ENCODE data around the gene LGR6.

The LGR6 gene

GRCh38 chr1:202264726-202265125, 71.1 kb downstream of the LGR6 start:
- DNase-seq (ENCODE audit: low read depth in 2 of 2): no peak

DNA sequence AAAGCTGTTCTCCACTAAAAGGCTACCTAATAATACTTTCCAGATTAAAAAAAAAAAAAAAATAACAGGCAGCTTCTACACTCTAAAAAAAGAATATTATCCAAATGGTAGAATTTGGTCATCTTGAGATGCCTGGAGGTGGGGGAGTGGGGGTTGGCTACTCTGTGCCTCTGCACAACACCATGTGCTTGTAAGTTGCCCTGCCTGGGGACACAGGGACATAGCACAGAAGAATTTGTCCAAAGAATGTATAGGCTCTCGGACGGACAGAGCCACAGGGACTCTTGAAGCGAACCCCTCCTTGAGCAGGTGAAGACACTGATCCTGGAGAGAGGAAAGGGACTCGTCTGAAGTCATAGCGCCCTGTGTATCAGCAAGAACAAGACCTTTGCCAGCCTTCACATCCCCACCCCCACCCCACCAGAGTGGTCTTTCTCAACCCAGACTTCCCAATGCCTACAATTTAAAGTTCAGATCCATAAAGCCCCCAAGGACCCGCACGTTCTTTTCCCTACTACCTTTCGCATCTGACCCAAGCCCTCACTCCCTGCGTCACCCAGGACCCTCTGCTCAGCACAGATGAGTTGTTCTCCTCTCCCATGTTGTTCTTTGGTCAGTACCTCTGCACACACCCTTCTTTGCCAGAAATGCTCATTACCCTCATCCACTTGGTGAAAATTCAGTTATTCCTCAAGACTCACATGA, 72.6 kb downstream of the LGR6 start:
- DNase-seq (ENCODE audit: low read depth in 2 of 2): no peak

DNA sequence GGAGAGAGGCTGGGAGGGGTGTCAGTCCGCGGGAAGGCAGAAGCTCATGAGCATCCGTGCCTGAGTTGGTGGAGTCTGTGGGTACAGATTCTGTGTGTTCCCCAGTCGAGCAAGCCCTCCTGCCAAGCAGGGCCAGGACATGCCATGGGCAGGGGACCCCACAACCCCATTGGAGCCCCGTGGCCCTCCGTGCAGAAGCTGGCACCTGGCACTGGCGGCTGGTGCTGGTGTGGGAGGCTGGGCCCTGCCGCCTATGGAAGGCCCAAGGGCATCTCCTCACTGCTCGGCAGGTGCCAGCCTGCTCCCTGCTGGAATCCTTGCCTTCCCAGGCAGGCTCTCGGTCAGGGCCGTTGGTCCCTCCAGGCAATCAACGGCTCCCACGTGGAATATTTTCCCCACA, 74.4 kb downstream of the LGR6 start:
- no peak for DNase-seq (ENCODE audit: low read depth in 2 of 2)

GRCh38 chr1:202268817-202269216, 75.2 kb downstream of the LGR6 start:
- DNase-seq (ENCODE audit: low read depth in 2 of 2): no peak

DNA sequence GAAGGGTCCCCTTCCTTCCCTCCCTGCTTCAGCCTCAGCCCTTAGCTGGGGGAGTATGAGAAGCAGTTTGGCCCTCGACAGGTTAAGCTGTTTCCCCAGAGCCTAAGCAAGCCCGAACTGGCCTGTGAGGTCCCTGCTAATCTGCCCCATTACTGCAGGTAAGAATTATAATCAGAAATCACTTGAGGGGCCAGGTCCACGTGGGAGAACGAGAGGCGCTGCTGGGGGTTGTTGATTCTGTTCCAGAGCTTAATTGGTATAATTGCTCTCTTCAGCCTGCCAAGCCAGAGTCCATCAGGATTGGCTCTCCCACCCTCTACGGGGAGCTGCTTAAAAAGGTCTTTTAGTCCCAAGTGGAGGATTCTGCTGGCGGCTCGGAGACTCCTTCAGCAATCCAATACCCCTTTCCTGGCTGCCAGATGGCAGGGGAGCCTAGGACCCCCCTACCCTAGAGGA, 77.3 kb downstream of the LGR6 start:
- no peak for DNase-seq (ENCODE audit: low read depth in 2 of 2)

DNA sequence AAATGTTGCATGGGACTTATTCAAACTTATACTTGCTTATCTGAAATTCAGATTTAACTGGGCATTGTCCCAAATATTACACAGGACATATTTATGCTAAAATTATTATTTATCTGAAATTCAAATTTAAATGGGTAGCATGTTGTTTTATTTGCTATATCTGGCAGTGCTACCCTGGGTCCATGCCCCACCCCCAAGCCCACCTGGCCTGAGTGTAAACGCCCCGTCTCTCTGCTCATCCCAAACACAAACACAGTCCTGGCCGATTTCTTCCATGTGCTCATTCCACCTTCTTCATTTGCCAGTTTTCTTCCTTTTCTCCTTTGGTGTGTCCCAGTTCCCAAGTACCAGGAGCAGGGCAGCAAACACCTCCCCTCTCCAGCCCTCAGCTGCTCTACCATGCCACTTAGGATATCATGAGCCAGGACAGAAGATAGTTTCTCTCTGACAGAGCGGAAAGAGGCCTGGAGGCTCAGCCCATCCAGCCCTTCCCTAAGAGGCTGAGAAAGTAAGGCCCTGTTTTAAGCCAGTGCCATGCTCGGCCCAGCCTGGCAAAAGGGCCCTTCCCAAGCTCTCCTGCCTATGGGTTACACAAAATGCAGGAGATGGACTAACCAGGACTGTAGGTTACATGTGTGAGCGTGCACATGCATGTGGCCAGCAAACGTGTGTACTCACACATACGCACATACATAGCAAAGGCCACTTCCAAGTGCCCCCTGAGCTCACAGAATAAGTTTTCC, 78.7 kb downstream of the LGR6 start:
- DNase-seq (ENCODE audit: low read depth in 2 of 2): no peak

DNA sequence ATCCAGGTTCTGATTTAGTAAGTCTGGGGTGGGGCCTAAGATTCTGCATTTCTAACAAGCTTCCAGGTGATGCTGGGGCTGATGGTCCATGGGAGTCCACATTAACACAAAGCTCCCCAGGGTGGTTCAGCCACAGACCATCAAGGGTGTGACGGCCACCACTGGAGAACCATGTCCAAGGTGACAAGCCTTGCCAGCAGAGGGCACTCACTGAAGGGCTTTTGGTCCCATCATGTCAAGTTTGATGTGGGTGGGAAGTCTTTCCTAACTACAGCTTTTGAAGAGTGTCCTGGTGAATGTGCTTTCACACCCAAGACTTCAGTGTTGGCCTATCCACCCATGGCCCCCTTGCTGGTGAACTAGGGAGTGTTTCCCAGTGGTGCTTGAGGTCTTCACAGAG, 81.0 kb downstream of the LGR6 start:
- peak; percentile 12 to 23 for DNase-seq (ENCODE audit: low read depth in 2 of 2)

DNA sequence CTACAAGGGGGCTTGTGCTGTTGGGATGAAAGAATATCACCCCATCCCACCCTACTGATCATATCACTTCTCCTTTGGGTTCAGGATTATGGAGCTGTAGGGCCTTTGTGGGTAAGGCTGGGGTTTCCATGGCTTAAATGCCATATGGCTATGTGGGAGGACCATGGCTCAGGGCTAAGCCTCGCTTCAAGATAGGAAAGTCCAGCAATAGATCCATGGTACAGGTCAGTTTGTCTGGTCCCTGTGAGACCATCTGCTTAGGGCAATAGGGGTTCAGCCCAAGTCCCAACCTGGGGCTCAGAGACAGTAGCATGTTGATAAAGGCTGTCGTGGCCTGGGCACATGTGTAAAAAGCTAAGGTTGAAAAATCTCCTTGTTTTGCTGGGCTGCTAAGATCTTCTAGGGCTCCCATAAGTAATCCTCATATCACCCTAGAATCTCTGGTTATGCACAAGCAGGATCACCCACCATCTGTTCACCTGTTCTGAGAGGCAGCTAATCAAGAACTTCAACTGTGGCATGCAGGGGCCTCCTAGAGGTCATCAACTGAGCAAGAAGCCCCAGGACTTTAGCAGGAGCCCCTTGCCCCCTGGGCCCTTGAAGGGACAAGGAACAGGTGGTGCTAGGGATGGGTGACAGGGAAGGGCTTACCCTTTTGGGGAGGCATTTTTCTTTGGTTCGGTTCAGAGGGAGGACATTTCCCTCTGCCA, 81.6 kb downstream of the LGR6 start:
- no peak for DNase-seq (ENCODE audit: low read depth in 2 of 2)

DNA sequence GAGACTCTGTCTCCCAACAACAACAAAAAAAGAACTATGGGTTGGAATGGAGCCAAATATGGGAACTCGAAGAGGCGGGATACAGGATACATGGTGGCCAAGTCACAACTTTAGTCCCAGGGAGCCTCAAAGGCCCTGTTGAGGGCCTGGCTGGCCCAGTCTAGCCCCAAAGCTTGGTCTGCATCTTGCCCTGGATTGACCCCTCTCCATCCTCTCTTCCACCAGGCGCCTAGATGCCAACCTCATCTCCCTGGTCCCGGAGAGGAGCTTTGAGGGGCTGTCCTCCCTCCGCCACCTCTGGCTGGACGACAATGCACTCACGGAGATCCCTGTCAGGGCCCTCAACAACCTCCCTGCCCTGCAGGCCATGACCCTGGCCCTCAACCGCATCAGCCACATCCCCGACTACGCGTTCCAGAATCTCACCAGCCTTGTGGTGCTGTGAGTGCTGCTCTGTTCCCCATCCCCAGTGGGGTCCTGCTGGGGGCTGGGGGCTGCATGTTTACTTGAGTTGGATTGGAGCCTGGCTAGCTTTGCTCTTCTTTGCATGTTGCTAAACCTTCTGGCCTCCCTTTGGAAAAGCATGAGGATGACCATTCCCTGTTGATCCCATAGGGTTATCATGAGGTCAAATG, 82.6 kb downstream of the LGR6 start:
- DNase-seq (ENCODE audit: low read depth in 2 of 2): no peak

DNA sequence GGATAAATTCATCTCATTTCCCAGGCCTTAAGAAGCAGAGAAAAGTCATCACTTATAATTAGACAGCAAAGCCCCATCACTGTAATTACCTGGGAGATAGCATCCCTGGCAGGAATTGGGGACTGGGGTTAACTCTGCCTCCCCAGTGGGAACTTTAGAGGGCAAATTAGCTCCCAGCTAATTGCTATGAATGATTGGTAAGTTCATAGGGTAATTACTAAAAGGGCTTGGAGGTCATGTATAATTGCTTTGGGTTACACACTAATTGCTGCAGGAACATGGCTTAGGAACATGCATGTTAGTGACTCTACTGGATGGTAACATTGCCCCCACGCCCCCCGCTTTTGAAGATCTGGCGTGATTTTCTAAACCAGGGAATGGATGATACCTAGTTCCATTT, 83.3 kb downstream of the LGR6 start:
- no peak for DNase-seq (ENCODE audit: low read depth in 2 of 2)

DNA sequence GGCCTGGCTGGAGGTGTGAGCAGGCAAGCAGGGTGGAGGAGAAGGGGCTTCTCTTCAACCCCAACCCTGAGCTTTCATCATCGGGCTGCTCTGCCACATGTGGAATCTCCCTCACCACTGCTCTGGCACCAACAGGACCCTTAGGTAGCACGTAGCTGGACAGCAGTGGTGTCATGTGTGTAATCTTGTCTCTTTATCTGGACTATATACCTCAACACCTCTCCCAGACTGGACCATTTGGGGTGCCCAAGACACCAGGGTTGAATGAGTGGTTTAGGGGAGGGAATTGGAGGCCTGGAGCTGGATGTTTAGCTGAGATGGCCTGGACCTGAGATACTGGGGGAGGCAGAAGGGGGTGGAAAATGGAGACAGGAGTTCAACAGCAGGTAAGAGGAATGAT, 85.2 kb downstream of the LGR6 start:
- no peak for DNase-seq (ENCODE audit: low read depth in 2 of 2)

DNA sequence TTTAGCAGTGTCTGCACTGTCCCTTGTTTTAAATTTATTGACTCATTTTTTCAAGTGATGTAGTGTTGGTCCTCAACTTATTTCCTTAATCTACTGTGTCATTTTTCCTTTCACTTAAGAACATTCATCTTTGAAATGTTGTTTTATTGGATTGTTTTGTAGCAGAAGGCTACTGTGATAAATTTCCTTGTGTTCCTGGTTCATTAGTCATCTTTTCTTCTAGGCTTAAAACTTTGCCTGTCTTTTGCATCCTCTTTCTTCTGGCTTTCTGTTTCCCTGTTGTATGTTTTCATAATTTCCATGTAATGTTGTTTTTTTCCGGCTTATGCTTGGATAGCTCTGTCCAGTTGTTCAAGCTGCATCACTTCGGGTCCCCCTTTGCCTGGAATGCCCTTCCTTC, 86.2 kb downstream of the LGR6 start:
- no peak for DNase-seq (ENCODE audit: low read depth in 2 of 2)

DNA sequence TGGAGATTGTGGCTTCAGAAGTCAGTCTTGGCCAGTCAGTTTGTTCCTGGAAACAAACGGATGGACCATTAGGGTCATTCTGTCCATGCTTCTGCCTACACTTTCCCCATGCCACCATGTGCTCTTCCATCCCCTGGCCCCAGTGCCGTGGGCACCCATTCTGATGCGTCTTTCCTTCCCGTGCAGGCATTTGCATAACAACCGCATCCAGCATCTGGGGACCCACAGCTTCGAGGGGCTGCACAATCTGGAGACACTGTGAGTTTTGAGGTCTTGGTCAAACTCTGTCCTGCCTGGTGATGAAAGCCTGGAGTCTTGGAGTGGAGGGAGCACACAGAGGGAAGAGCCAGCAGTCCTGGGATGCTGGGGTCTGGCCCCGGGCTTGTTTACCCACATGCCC, 87.0 kb downstream of the LGR6 start:
- no peak for DNase-seq (ENCODE audit: low read depth in 2 of 2)

DNA sequence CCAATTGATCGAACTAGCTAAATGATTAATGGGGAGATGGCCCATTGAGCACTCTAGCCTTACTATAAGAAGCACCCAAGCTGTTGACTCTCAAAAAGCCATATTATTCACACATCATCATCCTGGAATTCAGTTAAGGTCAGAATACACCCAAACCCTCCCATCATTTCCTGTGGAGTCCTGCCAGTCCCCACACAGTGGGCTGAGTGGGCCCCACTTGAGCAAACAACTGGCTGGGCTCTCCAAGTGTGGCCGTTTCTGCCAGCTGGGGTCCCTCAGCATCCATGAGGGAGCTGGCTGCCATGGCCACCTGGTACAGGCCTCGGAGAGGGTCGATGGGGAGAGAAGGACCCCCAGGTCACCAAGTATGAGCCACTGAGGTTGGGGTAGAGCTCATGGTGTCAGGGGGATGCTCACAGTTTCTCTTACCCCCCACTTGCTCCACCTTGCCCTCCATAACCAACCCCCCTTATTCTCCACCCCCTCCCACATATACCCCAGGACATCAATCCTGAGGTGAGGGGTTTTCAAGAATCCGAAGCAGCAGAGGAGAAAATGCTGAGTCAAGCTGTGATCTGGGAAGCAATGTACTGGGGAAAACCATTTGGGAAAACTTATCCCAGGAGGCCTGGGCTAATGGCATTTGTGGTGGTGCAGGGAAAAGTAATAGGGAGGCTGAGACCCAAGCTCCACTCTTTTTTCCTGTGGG, 87.9 kb downstream of the LGR6 start:
- DNase-seq (ENCODE audit: low read depth in 2 of 2): no peak

- DNase-seq (ENCODE audit: low read depth in 2 of 2): no peak
These were observed 88.4 kb downstream of the LGR6 start for GRCh38 chr1:202282025-202282371.

DNA sequence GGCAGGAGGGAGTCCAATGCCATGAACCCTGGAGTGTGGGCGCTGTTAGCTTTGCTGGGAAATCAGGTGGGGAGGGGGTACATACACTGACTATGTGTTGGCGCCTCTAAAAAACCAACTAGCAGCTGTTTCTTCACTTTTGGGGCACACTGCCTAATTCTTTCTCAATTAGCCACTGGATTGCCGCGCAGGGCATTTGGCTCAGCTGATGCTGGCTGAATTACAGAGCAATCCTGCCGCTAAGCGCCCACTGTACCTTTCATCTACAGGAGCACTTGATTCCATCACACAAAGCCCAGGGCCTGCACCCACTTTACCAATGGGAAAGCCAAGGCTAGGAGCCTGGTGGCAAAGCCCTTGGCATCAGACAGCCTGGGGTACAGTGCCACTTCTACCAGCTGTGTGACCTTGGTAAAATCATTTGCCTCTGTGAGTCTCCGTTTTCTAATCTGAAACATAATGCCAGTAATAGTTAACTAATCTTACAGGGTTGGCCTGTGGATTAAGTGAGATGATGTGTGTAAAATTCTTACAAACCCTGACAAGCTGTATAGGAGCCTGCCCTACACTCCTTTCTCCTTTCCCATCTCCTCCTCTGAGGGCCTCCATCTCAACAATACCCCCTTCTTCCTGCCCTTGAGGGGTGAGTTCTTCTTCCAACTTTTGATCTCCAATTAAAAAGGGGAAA, 89.1 kb downstream of the LGR6 start:
- no peak for DNase-seq (ENCODE audit: low read depth in 2 of 2)

DNA sequence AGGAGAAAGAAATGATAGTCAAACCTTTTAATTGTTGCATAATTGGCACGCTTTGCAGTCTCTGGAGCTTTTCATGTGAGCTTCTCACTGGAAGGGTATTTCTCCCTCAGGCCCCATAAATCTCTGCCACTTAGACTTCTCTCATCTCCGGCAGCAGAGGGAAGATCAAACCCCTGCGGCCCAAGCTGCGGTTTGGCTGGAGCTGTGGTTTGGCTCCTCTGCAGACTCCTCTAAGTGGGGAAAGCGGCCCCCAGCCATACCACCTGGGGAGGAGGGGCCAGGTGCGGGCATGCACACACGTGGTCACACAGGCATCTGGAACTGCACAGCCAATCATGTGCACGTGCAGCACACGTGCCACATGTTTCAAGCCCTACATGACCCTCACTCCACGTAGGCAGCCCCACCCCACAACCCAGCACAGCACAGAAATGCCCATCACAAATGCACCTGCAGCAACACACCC, 89.8 kb downstream of the LGR6 start:
- DNase-seq (ENCODE audit: low read depth in 2 of 2): no peak

GRCh38 chr1:202283991-202284390, 90.4 kb downstream of the LGR6 start:
- DNase-seq (ENCODE audit: low read depth in 2 of 2): no peak

- DNase-seq (ENCODE audit: low read depth in 2 of 2): no peak
These were observed 92.3 kb downstream of the LGR6 start for GRCh38 chr1:202285908-202286307.

GRCh38 chr1:202286622-202287097, 93.1 kb downstream of the LGR6 start:
- no peak for DNase-seq (ENCODE audit: low read depth in 2 of 2)

- no peak for DNase-seq (ENCODE audit: low read depth in 2 of 2)
These were observed 93.6 kb downstream of the LGR6 start for GRCh38 chr1:202287196-202287595.

All from stimulated activated CD8-positive, alpha-beta memory T cell treated with anti-CD3 and anti-CD28 coated beads, Interleukin-7, amount 100 ng/mL, for 1 hour (primary cell).